ENCODE data around the gene CABP7. TPM values are rescaled to one million over a fixed set of nuclear protein-coding genes. Genes with fewer than 3 reads are reported as not detected.

Gene CABP7
- total and polyA plus RNA-seq, 2 of the 8 experiments (the other 6 are each of a cell fraction or from before 2014, with no cell fraction given) = 0.20 to 0.36 TPM

GRCh38 chr22:29780220-29780619 is 60.4 kb downstream of the CABP7 start:
- Histone ChIP-seq H4K8ac (ENCODE audit: extremely low read depth, insufficient read depth, low read length) (no peak overlapping the region), H3K9me3 (ENCODE audit: insufficient read depth in 2 of 2, low read depth in 1 of 2, low read length in 1 of 2) (no peaks in the 10 kb centered on the region), H3K4me1 (replicated peaks in 1 of 4; ENCODE audit: control insufficient read depth in 3 of 4, insufficient read depth in 4 of 4, low read length in 3 of 4) (0 out of 7 replicates have a peak, but pooled peaks cover 0 to 2% (median 0%) of the 10 kb centered on the region in 4 experiments), H3K18ac (ENCODE audit: extremely low read depth, low read length) (no peak overlapping the region), H3K79me1 (ENCODE audit: low read depth, low read length) (no peaks in the 10 kb centered on the region), H3K14ac (ENCODE audit: insufficient read length) (no peak overlapping the region), H3K23ac (ENCODE audit: insufficient read length) (no peak overlapping the region), H4K20me1 (replicated peaks in 1 of 2; ENCODE audit: control insufficient read depth in 1 of 2, insufficient read depth in 2 of 2, low read length in 2 of 2) (no peaks in the 10 kb centered on the region), H3K23me2 (ENCODE audit: low read depth, low read length) (peaks cover 2% of the 10 kb centered on the region; the same call in 1 of the 2 replicates), H2BK20ac (ENCODE audit: low read length) (no peak overlapping the region), H3K56ac (replicated peaks; ENCODE audit: insufficient read length, low read depth, low read length) (no peak overlapping the region), H3K36me3 (ENCODE audit: control insufficient read depth in 2 of 4, insufficient read depth in 4 of 4, low read length in 3 of 4) (no peaks in the 10 kb centered on the region), H4K5ac (ENCODE audit: insufficient read length, low read depth, low read length) (no peak overlapping the region), H3K9ac (replicated peaks in 1 of 4; ENCODE audit: extremely low read depth in 1 of 4, low read depth in 3 of 4, low read length in 3 of 4) (no peak overlapping the region), H2BK15ac (ENCODE audit: low read length) (no peak overlapping the region), H2BK120ac (replicated peaks; ENCODE audit: low read depth, low read length) (no peak overlapping the region), H2BK12ac (ENCODE audit: low read depth, low read length) (no peak overlapping the region), H3K4ac (replicated peaks; ENCODE audit: insufficient read length, low read depth, low read length) (no peak overlapping the region), H3K4me2 (ENCODE audit: insufficient read depth in 1 of 2, low read depth in 2 of 2, low read length in 2 of 2) (no peak overlapping the region), H3K4me3 (ENCODE audit: extremely low read depth in 1 of 4, insufficient read depth in 2 of 4, low read depth in 3 of 4, low read length in 4 of 4) (no peak overlapping the region), H3K27me3 (replicated peaks in 1 of 4; ENCODE audit: control insufficient read depth in 3 of 4, extremely low read depth in 1 of 4, insufficient read depth in 3 of 4, low read length in 3 of 4) (no peaks in the 10 kb centered on the region), H3K27ac (ENCODE audit: low read depth, low read length) (no peak overlapping the region), H4K91ac (replicated peaks; ENCODE audit: insufficient read length, low read length) (no peak overlapping the region), H2AK5ac (ENCODE audit: low read depth, low read length) (no peak overlapping the region), H2AFZ (ENCODE audit: low read length) (no peak overlapping the region), H3K79me2 (ENCODE audit: control insufficient read depth in 1 of 2, insufficient read depth in 2 of 2, low read length in 2 of 2) (no peaks in the 10 kb centered on the region), H2BK5ac (ENCODE audit: low read depth, low read length) (no peak overlapping the region)
- DNase-seq (ENCODE audit: low read depth in 1 of 2, low spot score in 2 of 2) (no peak), FAIRE-seq (no peak)
- WGBS, 2 experiments (ENCODE audit: extremely low coverage in 1 of 2, insufficient coverage in 1 of 2, insufficient read length in 1 of 2, insufficient replicate concordance in 2 of 2, low coverage in 1 of 2, low lambda C conversion rate in 2 of 2, missing lambda C conversion rate in 1 of 2) = 93% methylated on average over 5 of the region's 5 CpGs; no CpG with 5 or more reads in 1 of the 2 experiments
- CTCF ChIA-PET (ENCODE audit: partially characterized antibody) = interaction anchor here (0.5 to 0.6 kb wide), 2 partner anchors 28 to 269 kb away, joined by 3 read pairs; no protein-coding TSS in a partner anchor
- no peak for TF ChIP-seq CBX8 (IDR thresholded peaks at IDR 0.05; ENCODE audit: borderline replicate concordance, low read depth, low read length)
- TF ChIP-seq TAF7 (optimal IDR thresholded peaks at IDR 0.05; ENCODE audit: borderline replicate concordance, low read depth, low read length) = no peak
- no peak for TF ChIP-seq SIRT6 (IDR thresholded peaks at IDR 0.05; ENCODE audit: low read length)
- TF ChIP-seq CBX5 (IDR thresholded peaks at IDR 0.05; ENCODE audit: low read depth, low read length) = no peak
- TF ChIP-seq POU5F1 (IDR thresholded peaks at IDR 0.05; ENCODE audit: low read depth, low read length) = no peak
- TF ChIP-seq MAFK (IDR thresholded peaks at IDR 0.05; ENCODE audit: low read depth, low read length) = no peak
- no peak for TF ChIP-seq SUZ12 (IDR thresholded peaks at IDR 0.05; ENCODE audit: low read length)
- POLR2A ChIA-PET (ENCODE audit: partially characterized antibody) = no interaction called here

Data from H1 (cell line).